HUDEP-2 (cell line): Measurements from ENCODE around the gene KAZN.

Experiments
- DNase-seq, 76 experiments: peaks; one replicate each; lab custom pipeline; 2025; ENCODE audit not compliant: unreplicated experiment in 76 of 76; lab: John Stamatoyannopoulos, UW

Gene KAZN

GRCh38 chr1:14844356-14844755 is 245.9 kb downstream of the KAZN start:
- DNase-seq = no peak

GRCh38 chr1:14844923-14845617 is 246.6 kb downstream of the KAZN start:
- DNase-seq = no peak

GRCh38 chr1:14845851-14846250 is 247.4 kb downstream of the KAZN start:
- DNase-seq = no peak

- DNase-seq = no peak
Observed at GRCh38 chr1:14846688-14847087, 248.2 kb downstream of the KAZN start.

- DNase-seq = no peak
Observed at GRCh38 chr1:14848203-14848602, 249.7 kb downstream of the KAZN start.

GRCh38 chr1:14848625-14849024 is 250.1 kb downstream of the KAZN start:
- no peak for DNase-seq

GRCh38 chr1:14849038-14849437 is 250.6 kb downstream of the KAZN start:
- DNase-seq = no peak

- DNase-seq = peak in 52 of 76 experiments; percentile 2 to 63 (median 22)
Observed at GRCh38 chr1:14850563-14850962, 252.1 kb downstream of the KAZN start.

- DNase-seq = no peak
Observed at GRCh38 chr1:14851760-14852159, 253.3 kb downstream of the KAZN start.

GRCh38 chr1:14852291-14852690 is 253.8 kb downstream of the KAZN start:
- no peak for DNase-seq

GRCh38 chr1:14853518-14853917 is 255.0 kb downstream of the KAZN start:
- DNase-seq = no peak

- DNase-seq = peak in 1 of 76 experiments; percentile 3
Observed at GRCh38 chr1:14855268-14855667, 256.8 kb downstream of the KAZN start.

- DNase-seq = no peak
Observed at GRCh38 chr1:14855801-14856200, 257.3 kb downstream of the KAZN start.

GRCh38 chr1:14857436-14858195 is 259.1 kb downstream of the KAZN start:
- DNase-seq = no peak

- DNase-seq = no peak
Observed at GRCh38 chr1:14862114-14862771, 263.8 kb downstream of the KAZN start.

- DNase-seq = no peak
Observed at GRCh38 chr1:14865106-14865505, 266.6 kb downstream of the KAZN start.

GRCh38 chr1:14866911-14867612 is 268.6 kb downstream of the KAZN start:
- DNase-seq = no peak

- DNase-seq = no peak
Observed at GRCh38 chr1:14869187-14869586, 270.7 kb downstream of the KAZN start.

- no peak for DNase-seq
Observed at GRCh38 chr1:14871218-14871970, 272.9 kb downstream of the KAZN start.

GRCh38 chr1:14872762-14873161 is 274.3 kb downstream of the KAZN start:
- DNase-seq = no peak
